K562 treated with DMSO at 1 percent for 48 hours (cell line): ENCODE measurements around the gene CSNK2A3. TPM values are rescaled to one million over a fixed set of nuclear protein-coding genes. Genes with fewer than 3 reads are reported as not detected.

Source experiments
- total RNA-seq: library from RNA; unstranded; fragments of 300-600 nt; gene quantifications from 2 replicates; pipeline ENCODE4 v1.2.3, GENCODE V29; 2022; ENCODE audit warnings: low replicate concordance; ENCODE audit errors: extremely low read depth

CSNK2A3 gene
- not detected in 2 replicates for total RNA-seq

DNA sequence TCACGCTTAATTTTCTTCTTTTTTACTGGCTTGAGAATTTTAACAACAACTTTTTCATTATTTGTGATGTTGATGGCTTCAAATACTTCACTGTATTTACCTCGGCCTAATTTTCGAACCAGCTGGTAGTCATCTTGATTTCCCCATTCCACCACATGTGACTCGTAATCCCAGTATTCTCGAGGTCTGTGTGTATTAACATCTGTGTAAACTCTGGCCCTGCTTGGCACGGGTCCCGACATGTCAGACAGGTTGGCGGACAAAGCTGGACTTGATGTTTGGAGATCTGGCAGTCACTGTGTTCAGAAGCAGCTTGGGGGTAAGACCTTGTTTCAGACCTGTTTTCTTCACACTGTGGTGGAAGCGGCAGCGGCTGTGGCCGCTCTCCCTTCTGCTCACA, at the start of gene CSNK2A3:
TSS of gene CSNK2A3 (minus strand) at position 373 of the 400 bp plus-strand sequence. CDS start at position 242, 131 bp downstream.

